Measurements from ENCODE around the gene CNTF.

The CNTF gene

GRCh38 chr11:58606930-58607714 lies 15.3 kb upstream of the CNTF start:
- no peak for DNase-seq

GRCh38 chr11:58608331-58608730 lies 14.1 kb upstream of the CNTF start:
- no peak for DNase-seq

DNA sequence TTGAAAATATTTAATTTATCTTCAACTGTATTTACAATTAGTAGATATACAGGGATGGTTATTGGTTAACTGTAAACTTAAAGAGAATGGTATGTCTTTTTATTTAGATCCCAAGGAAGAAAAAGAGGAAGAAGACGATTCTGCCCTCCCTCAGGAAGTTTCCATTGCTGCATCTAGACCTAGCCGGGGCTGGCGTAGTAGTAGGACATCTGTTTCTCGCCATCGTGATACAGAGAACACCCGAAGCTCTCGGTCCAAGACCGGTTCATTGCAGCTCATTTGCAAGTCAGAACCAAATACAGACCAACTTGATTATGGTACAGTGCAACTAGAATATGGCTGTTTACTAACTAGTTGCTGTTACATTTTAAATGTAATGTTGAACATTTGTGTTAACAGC lies 12.7 kb upstream of the CNTF start:
- DNase-seq: no peak

DNA sequence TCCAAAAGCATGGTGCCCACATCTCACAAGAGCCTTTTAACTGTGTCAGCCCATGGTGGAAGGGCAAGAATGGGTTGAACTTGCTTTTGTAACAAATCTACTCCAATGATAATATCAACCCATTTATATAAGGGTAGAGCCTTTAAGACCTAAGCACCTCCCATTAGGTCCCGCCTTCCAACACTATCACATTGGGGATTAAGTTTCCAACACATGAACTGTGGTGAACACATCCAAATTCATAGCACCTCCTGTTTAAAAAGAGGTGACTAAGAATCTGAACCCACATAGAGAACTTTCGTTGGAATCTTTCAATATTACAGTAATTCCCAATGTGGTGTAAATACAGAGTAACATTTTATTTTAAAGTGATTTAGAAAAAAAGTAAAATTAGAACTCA lies 9.2 kb upstream of the CNTF start:
- no peak for DNase-seq

DNA sequence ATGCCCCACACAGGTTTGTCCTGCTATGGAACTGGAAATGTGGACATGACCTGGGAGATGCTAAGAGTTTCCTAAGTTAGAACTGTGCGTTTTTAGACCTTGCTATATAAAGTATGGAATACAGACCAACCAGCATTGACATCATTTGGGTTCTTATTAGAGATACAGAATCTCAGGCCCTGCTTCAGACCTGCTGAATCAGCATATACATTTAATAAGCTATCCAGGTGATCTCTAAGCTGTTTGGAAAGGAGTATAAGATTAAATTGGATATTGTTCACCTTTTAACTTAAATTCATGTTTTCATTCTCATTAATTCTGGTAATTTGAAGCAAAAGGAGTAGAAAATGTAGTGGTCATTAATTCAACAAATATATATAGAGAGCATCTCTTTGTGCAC lies 6.9 kb upstream of the CNTF start:
- no peak for DNase-seq

- no peak for DNase-seq
These were observed 5.9 kb upstream of the CNTF start for GRCh38 chr11:58616594-58616993.

- DNase-seq: no peak
These were observed 4.4 kb upstream of the CNTF start for GRCh38 chr11:58617976-58618557.

GRCh38 chr11:58621586-58622262 lies 741 bp upstream of the CNTF start:
- DNase-seq: no peak

DNA sequence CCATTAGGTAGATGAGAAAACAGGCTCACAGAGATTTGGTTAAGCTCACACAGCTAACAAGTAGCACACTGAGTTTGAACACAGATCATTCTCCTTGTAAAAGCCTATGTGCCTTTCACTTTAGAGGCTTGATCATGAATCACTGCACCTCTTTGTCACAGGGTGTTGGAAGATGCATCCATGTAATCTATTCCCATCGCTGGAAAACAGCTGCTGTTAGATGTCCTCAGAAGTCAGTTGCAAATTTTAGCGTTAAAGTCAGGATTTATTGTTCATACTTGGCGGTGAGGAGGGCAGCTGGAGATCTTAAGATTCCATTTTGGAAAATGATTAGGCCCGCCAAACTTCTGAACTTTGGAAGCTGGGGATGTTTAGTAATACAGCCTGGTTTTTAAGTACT lies 2.6 kb downstream of the CNTF start:
- no peak for DNase-seq

DNA sequence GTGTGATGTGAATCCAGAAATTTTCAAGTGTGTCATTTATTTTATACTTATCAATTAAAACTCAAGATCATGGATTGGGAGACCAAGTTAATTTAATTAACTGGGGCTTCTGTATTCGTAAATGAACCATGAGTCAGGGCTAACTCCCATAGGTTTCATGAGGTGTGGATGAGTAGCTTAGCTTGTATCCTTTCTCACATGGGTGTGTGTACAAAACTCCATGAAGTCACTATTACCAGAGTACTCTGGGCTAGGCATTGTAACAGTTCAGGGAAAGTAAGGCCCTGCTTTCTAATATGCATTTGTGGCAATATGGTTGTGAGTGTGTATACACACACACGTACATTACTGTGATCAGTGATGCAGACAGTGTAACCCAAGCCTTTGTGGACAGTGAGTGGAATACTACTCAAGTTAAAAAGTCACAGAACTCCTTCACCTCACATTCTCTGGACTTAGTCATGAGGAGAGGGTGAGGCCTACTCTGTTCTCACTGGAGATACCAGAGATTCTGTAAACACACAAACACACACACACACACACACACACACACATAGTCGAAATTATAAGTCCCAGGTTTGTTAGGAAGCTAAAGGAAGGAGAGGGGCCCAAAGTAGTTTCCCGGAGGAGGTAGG lies 3.5 kb downstream of the CNTF start:
- DNase-seq: no peak

DNA sequence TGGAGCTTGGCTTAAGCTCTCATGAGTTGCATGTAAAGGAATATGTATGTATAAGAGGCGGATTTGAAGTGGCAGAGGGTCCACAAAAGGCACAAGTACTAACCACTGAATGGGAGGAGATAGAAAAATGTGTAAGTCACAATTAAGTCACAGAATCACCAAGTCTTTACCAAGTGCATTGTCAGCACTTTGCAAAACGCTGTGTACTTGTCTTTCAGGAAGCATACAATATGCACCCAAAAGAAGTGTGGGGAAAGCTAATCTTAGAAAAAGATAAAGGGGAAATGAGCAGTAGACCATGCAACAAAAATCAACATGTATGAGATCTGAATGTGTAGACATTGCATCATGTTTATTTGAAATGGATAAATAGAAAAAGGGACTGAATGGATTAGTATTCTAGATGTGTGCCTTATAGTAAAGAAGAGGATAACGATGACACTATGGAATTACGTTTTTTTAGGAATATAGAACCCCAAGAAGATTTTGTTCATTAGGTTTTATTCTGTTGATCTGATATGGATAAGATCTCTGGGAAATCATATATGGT lies 4.5 kb downstream of the CNTF start:
- no peak for DNase-seq

GRCh38 chr11:58628446-58628845 lies 6.0 kb downstream of the CNTF start:
- no peak for DNase-seq

DNA sequence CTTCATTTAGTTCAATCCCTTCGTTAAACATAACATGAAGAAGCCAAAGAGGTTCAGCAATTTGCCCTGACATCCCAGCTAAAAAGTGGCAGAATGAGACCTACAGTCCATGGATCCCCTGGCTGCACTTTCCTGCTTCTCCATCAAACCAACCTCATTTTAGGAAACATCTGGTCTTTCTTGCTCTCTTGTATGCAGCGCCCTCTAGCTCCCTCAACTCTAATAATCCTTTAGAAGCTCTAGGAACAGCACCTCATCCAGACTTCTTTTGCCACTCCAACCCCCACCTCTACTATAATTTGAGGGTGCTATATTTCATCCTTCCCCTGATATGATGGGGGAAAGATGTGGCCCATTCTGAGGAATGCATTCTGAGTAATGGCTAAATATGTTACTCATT lies 7.4 kb downstream of the CNTF start:
- peak in 1 of 2 experiments; percentile 15 for DNase-seq

DNA sequence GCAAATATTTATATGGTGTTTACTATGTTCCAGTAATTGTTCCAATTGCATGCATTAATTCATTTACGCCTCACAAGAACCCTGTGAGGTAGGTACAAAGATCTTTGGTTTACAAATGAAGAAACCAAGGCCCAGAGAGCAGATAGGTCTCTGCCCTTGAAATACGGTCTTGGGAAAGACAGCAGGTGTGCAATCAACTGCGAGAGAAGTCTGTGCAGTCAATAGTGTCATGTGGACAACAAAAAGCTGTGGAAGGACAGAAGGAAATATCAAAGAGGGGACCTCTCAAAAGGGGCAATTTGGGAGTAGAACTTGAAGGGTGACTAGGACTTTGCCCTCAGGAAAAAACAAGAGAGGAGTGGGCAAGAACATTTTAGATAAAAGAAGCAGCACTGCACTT lies 8.9 kb downstream of the CNTF start:
- DNase-seq: no peak

DNA sequence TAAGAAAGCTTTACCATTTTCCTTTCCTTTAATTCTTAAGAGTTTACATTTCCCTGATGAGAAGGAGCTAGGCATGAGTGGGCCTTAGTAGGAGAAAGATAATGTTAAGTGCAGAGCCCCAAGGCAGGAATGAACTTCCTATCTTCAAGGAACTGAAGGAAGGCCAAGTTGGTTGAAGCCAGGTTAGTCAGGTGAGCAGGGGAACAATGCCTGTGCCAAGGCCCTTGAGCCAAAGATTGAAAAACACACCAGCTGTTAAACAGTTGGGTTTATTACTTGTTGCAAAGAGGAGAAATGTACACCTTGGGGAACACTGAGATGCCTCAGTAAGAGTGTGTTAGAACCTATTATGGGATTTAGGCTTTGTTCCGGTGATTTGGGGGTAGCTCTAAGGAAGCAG lies 10.0 kb downstream of the CNTF start:
- no peak for DNase-seq

DNA sequence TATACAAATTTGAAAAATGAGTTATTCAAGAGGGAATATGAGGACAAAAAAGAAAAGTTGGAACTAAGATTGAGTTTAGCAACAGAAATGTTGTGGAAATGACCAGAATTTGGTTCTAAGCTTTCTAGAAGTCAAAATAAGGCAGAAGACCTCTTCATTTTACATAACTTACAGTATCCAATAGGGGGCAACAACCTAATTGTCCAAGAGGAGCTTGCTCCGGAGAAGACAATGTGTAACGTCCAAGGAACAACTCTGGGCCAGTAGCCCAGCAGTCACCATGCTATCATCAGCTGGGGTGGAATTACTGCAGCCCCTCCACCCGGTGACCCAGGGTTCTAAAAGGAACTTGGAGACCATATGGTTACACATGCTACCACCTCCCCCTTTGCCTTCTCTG lies 14.1 kb downstream of the CNTF start:
- no peak for DNase-seq

DNA sequence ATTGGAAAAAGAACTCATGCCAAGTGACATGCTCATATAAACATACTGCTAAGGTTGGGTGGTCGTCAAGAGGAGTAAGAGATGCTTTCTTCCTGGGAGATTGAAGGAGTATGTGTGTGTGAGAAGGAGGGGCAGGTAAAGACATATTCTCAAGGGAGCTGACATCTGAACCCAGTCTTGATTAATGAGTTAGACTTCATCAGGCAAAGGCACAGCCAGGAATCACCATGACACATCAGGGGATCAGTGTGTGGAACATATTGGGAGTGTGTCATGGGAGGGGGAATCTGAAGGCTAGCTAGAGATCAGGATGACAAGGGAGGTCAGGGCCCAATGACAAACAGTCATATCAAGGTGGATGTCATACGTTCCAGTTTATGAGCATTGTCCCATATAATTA lies 14.9 kb downstream of the CNTF start:
- DNase-seq: no peak

- DNase-seq: no peak
These were observed 16.6 kb downstream of the CNTF start for GRCh38 chr11:58639103-58639502.

DNA sequence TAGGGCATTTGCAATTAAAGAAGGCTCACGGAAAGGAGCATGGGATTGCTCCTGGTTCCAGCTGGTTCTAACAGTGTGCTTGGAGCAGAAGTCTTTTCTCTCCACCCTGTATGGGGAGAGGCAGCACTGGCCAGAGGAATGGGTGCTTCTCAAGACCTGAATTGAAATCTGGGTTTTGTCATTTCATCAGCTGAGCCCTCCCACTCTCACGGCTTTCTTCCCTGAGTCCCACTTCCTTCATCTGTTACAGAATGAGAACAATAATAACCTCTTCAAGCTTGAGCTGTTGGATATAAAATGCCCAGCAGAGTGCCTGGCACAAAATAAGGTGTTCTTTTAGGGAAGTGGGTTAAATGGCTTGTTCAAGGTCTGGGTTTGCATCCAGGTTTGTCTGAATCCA lies 17.2 kb downstream of the CNTF start:
- no peak for DNase-seq

- DNase-seq: no peak
These were observed 18.0 kb downstream of the CNTF start for GRCh38 chr11:58640386-58641023.

DNA sequence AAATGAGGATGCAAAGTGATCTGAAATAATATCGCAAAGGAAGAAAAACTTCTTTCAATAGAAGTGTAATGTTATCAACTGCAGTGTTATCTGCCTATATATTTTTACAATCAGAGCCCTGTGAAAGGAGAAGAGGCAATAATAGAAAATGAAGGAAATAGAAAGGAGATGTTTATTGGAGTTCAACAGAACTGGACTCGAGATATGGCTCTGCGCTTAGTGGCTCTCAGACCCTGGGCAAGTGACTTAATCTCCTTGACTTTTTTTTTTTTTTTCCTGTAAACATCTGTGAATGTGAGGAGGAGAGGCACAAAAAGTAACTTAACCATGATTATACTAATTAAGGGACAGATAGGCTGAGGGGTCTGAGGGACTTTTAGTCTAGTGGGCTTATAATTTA lies 18.9 kb downstream of the CNTF start:
- no peak for DNase-seq

DNA sequence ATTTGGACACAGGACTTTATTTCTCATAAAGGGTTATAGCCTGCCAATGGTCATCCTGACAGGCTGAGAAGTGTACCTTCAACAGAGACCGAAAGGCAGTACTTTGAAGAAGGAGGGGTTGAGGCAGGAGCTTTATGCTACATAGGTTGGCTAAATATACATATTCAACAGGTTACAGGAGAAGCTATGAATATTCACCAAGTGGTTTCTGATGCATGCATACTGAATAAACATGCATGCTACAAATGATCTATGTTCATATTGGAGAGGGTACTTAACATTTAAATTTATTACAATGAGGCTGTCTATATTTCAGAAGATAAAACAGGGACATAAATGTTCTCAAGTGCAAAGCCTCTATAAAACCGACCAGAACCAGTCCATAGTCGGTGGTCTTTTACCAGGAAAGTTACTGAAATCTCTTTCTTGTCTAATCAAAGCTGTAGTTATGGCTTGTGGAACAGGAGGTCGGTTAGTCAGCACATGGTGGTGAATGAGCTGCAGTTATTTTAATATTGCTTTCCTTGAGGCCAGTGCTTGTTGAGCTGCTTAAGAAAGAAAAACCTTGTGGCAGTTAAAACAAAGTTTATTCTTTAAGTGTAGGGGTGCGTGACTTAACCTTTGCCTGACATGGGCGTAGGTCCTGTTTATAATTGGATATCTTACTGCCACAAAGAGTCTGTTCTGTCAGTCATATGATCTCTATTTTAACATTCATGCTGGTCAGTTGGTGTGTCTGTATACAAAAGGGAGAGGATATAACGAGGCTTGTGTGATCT lies 19.5 kb downstream of the CNTF start:
- DNase-seq: no peak
